GM21447 (cell line): Measurements from ENCODE around the gene NUDT17.

Source experiments
- ATAC-seq: cut with Tn5 transposase; IDR thresholded peaks from one replicate; pipeline ENCODE4 v1.9.1; 2021; ENCODE audit not compliant: unreplicated experiment

Gene NUDT17

DNA sequence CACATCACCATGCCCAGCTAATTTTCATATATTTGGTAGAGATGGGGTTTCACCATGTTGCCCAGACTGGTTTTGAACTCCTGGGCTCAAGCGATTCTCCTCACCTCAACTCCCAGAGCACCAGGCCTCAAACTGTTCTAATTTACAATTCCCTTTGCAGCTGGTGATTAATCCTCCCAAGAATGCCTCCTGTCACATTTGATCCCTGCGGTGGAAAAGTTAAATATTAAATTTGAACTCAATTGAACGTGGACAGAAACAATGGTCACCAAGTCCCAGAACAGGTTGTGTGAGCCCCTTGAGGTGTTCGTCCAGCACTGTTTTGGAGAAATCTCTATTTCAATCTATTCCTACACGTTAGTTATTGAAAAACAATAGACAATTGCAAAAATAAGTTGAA, 42.2 kb downstream of the NUDT17 start:
- ATAC-seq = no peak

- ATAC-seq = no peak
Measured at GRCh38 chr1:145889722-145890121, 44.3 kb downstream of the NUDT17 start.

- ATAC-seq = no peak
Measured at GRCh38 chr1:145891143-145891542, 45.7 kb downstream of the NUDT17 start.

DNA sequence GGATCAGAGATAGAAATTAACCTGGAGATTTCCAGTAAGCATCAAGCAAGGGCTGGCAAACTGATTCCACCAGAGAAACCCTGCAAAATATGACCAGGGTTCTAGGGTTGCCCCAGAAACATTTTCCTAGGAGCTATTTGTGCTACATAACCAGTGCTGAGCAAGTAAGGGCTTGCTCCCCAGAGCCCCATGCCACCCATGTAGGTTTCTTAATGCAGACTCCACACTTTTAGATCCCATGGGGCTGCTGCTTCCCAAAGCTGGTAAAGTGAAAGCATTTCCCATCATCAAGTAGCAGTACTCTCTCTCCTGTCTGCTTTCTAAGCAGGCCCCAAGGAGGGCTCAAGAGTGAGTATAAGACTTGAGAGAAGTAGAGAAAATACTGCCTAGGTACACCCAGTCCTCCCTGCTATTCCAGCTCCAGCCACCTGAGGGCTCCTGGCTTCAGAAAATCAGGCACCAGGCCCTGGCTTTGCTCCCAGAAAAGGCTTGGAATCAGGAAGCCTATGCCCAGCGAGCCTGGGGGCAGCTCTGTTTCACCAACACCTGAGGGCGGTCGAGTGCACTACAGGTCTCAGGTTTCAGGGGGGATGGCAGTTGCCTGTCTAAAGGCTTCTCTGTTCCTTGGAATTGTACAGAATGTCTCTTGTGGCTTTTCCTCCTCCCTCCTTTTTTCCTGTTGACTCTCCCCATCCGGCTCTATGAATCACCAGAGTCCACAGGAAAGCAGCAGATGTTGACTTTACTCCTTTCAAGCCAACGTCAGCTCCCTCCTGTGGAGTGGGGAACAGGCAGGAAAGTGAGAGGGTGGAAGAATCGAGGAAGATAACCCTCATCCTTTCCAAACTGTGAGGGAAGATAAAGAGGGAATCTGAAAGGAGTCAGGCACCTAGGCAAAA, 46.4 kb downstream of the NUDT17 start:
- no peak for ATAC-seq

GRCh38 chr1:145892486-145893087, 47.2 kb downstream of the NUDT17 start:
- ATAC-seq = no peak

GRCh38 chr1:145893306-145894055, 48.1 kb downstream of the NUDT17 start:
- ATAC-seq = no peak

DNA sequence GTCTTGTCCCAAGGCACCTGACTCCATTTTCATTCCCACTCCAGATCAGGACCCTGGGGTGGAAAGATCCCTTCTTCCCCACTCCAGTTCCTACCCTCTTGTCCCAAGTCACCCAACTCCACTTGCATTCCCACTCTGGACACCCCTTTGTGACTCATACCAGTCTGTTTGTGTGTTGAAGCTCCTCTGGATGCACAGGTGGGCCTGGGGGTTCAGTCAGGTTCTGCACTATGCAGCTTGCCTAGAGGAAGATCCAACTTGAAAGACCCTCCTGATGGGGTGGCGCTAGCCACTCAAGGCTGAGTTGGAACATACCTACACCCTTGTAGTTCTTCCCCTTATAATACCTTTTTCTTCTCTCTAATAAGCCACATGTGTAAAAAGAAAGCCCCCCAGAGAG, 50.0 kb downstream of the NUDT17 start:
- ATAC-seq = no peak

DNA sequence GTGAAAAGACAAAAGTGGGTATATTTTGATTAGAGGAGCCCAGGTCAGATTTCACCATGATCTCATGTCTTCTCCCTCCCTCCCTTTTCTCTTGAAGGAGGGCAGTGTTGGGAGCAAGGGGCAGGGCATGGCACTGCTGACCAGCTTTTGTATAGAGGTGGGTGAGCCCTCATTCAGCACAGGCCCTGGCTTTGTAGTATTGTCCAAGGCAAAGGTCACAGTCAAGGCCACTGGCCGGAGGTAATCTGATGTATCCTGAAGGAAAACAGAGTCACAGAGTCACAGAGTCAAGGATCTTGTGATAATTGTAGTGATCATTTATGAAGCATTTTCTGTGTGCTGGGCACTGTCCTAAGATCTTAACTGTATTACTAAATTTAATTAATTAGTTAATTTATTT, 52.5 kb downstream of the NUDT17 start:
- ATAC-seq = no peak
